WTC11 (cell line): ENCODE data around the gene PRCC.

ENCODE experiments used
- JUN ChIP-seq: sonication (generic); formaldehyde crosslinking; IDR thresholded peaks from 2 replicates; pipeline ENCODE4 v1.8.0; 2023; ENCODE audit warnings: mild to moderate bottlenecking, missing genetic modification reagents
- NR2C2 ChIP-seq: sonication (generic); formaldehyde crosslinking; IDR thresholded peaks from 2 replicates; pipeline ENCODE4 v1.8.0; 2022; ENCODE audit warnings: mild to moderate bottlenecking, missing genetic modification reagents
- PREB ChIP-seq: sonication (generic); formaldehyde crosslinking; IDR thresholded peaks from 2 replicates; pipeline ENCODE4 v1.8.1; 2022; ENCODE audit warnings: mild to moderate bottlenecking, missing genetic modification reagents, moderate library complexity, borderline replicate concordance
- TCF7 ChIP-seq: sonication (generic); formaldehyde crosslinking; IDR thresholded peaks from 2 replicates; pipeline ENCODE4 v1.8.0; 2022; ENCODE audit warnings: mild to moderate bottlenecking, low read depth, missing genetic modification reagents, moderate library complexity
- TF ChIP-seq, protein P1 (sequence below): sonication (generic); formaldehyde crosslinking; conservative IDR thresholded peaks from 2 replicates; pipeline ENCODE4 v1.8.1; 2022; ENCODE audit warnings: mild to moderate bottlenecking, missing genetic modification reagents
- TF ChIP-seq, protein P2 (sequence below): fragments of 200-600 bp; IDR thresholded peaks from 2 replicates; pipeline ENCODE4 v1.8.0; 2022; ENCODE audit warnings: antibody characterized with exemption

DNA sequence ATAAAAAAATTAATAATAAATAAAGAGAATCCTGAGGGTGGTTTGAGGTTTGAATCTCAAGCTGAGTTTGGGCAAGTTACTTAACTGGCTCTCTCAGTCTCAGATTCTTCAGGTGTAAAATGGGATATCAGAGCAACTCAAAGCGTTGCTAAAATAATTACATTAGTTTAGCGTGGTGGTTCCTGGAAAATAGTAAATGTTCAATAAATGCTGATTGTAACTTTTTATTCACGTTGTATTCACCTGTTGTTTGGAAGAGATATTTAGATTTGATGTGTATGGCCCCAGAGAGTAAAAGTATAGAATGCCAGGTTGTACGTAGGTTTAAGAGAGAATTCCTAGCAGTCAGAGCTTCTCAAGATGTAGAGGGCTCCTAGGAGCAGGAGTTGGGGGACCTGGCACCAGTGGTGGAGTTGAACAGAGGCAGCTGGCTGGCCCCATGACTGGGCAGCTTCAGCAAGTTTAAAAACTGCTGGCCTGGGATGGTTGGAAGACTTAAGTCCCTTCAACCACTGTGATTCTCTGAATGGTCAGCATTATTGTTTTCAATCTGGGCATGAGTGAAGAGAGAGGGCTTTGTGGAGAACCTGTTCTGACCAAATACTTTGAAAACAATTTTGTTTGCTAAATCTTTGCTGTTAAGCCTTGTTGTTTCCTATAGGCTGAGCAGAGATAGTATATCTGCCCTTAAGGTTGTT lies 22.4 kb downstream of the PRCC start:
- TF ChIP-seq, protein P1, sequence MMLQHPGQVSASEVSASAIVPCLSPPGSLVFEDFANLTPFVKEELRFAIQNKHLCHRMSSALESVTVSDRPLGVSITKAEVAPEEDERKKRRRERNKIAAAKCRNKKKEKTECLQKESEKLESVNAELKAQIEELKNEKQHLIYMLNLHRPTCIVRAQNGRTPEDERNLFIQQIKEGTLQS (CRISPR knock-in tag): no peak
- TF ChIP-seq, protein P2, sequence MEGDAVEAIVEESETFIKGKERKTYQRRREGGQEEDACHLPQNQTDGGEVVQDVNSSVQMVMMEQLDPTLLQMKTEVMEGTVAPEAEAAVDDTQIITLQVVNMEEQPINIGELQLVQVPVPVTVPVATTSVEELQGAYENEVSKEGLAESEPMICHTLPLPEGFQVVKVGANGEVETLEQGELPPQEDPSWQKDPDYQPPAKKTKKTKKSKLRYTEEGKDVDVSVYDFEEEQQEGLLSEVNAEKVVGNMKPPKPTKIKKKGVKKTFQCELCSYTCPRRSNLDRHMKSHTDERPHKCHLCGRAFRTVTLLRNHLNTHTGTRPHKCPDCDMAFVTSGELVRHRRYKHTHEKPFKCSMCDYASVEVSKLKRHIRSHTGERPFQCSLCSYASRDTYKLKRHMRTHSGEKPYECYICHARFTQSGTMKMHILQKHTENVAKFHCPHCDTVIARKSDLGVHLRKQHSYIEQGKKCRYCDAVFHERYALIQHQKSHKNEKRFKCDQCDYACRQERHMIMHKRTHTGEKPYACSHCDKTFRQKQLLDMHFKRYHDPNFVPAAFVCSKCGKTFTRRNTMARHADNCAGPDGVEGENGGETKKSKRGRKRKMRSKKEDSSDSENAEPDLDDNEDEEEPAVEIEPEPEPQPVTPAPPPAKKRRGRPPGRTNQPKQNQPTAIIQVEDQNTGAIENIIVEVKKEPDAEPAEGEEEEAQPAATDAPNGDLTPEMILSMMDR: no peak
- TF ChIP-seq NR2C2 (CRISPR knock-in tag): no peak
- no peak for TF ChIP-seq PREB
- TF ChIP-seq TCF7 (CRISPR knock-in tag): no peak
- TF ChIP-seq JUN (CRISPR knock-in tag): no peak
